Cardiac muscle cell (in vitro differentiated cells and primary cell): ENCODE results near the gene POGK. TPM values are rescaled to one million over a fixed set of nuclear protein-coding genes. Genes with fewer than 3 reads are reported as not detected.
"Not testable (repeated sequence)": the region's sequence is repeated elsewhere in the genome, so short reads cannot be mapped to it uniquely, and the experiment has no call there.

Experiments used
- DNase-seq, 2 donors: peaks; one replicate each; pipeline versions ENCODE4 v3.0.0 to v3.0.0-alpha.2; 2010 to 2017; ENCODE audit warnings: low read depth in 1 of 2, low spot score in 1 of 2
- H3K27ac ChIP-seq: fragments of 200-600 bp; sonication (generic); 2 replicates; pipeline ENCODE4 v1.5.1; 2016
- H3K27me3 ChIP-seq: fragments of 200-600 bp; sonication (generic); 2 replicates; pipeline ENCODE4 v1.6.0; 2016; ENCODE audit warnings: control low read depth
- H3K36me3 ChIP-seq: fragments of 200-600 bp; sonication (generic); 2 replicates; pipeline ENCODE4 v1.5.1; 2016; ENCODE audit warnings: control low read depth
- H3K4me1 ChIP-seq: fragments of 200-600 bp; sonication (generic); 2 replicates; pipeline ENCODE4 v1.8.1; 2017; ENCODE audit warnings: low read depth, mild to moderate bottlenecking, mixed run types
- H3K4me3 ChIP-seq: fragments of 200-600 bp; sonication (generic); 2 replicates; pipeline ENCODE4 v1.5.1; 2016; ENCODE audit warnings: mild to moderate bottlenecking
- H3K9me3 ChIP-seq: fragments of 200-600 bp; sonication (generic); 2 replicates; pipeline ENCODE4 v1.5.1; 2017; ENCODE audit warnings: low read depth, mild to moderate bottlenecking, control low read depth
- CTCF ChIP-seq: IDR thresholded peaks from 2 replicates; pipeline ENCODE4 v1.5.1; 2012; ENCODE audit warnings: low read depth, mild to moderate bottlenecking, low read length
- polyA plus RNA-seq: library from polyadenylated mRNA; unstranded; fragments of >200 nt; fragmentation: Nextera tagmentation; extraction: Ambion mirVana; gene quantifications from 2 replicates; pipeline ENCODE4 v1.2.1, GENCODE V29; 2016
- total RNA-seq: library from RNA; depleted of rRNA; stranded (reverse); fragments of >200 nt; gene quantifications from 2 replicates; pipeline ENCODE4 v1.2.3, GENCODE V29; 2016

The POGK gene
- total and polyA plus RNA-seq, 2 experiments from 2014 or later: 21.7 to 39.6 TPM

DNA sequence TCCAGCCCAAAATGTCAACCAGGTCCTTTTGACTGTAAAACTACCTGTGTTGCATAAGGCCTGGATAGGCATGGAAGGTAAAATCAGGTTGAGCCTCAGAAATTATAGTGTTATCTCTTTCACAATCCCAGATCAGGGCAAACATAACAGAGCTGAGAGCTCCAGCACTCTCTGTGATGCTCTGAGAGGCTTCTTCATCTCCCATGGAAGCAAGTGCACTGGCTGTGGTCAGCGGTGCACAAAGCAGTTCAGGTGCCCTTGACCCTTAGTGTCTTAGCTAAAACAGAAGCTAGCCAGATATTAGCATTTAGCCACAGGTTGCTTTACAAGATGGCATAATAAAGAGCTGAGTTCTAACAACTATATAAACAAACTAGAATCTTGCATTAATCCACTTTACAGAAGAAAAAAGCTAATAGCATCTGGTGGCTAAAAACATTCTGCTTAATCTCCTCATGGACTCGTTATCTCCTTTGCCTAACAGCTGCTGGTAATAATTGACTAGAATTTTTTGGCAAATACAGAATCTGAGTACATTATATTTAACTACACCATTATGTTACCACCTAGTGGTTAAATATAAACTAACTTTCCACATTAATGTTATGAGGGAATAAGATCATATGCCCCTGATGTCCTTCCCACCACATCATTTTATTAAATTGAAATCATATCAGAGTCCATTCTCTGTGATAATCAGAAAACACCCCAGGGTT is 25.6 kb upstream of the POGK start:
- no peak for DNase-seq
- Histone ChIP-seq H3K4me1 (no peaks in the 10 kb centered on the region), H3K27me3 (no peaks in the 10 kb centered on the region), H3K9me3 (no peaks in the 10 kb centered on the region), H3K36me3 (no peaks in the 10 kb centered on the region), H3K27ac (no peak overlapping the region), H3K4me3 (no peak overlapping the region)
- TF ChIP-seq CTCF: no peak

DNA sequence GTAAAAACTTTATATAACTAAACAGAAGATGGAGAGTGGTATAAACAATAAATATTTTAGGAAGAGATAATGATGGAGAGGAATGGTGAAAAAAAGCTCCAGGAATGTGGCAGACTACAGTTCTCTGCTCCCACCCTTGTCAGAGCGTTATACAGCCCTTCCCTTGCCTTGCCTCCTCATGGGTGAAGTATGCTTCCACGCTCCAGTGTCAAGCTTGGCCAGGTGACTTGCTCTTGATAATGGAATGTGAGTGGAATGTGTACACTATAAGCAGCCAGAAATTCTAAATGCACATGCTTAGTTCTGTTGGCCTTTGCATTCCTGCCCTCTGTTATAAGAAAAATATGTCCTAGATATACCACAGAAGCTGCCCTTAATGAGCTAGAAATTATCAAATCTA is 24.7 kb upstream of the POGK start:
- Histone ChIP-seq H3K9me3 (no peaks in the 10 kb centered on the region), H3K4me3 (no peak overlapping the region), H3K27me3 (no peaks in the 10 kb centered on the region), H3K4me1 (no peaks in the 10 kb centered on the region), H3K27ac (no peak overlapping the region), H3K36me3 (no peaks in the 10 kb centered on the region)
- no peak for TF ChIP-seq CTCF
- DNase-seq: peak in 1 of 2 donors; percentile 42

DNA sequence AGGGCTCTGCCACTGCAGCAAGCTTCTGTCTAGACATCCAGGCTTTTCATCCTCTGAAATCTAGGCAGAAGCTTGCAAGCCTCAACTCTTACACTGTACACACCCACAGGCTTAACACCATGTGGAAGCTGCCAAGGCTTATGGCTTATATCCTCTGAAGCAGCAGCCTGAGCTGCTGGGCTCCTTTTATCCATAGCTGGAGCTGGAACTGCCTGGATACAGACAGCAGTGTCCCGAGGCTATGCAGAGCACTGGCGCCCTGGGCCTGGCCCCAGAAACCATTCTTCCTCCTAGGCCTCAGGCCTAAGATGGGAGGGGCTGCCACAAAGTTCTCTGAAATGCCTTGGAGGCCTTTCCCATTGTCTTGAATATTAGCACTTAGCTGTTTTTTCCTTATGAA is 19.3 kb upstream of the POGK start:
- no peak for TF ChIP-seq CTCF
- DNase-seq: no peak
- Histone ChIP-seq H3K36me3 (no peaks in the 10 kb centered on the region), H3K4me3 (no peak overlapping the region), H3K9me3 (no peaks in the 10 kb centered on the region), H3K27me3 (no peaks in the 10 kb centered on the region), H3K27ac (no peak overlapping the region), H3K4me1 (no peaks in the 10 kb centered on the region)

GRCh38 chr1:166822385-166822784 is 16.9 kb upstream of the POGK start:
- DNase-seq: no peak
- Histone ChIP-seq H3K4me3 (no peak overlapping the region), H3K4me1 (no peaks in the 10 kb centered on the region), H3K36me3 (no peaks in the 10 kb centered on the region), H3K27ac (no peak overlapping the region), H3K27me3 (no peaks in the 10 kb centered on the region), H3K9me3 (no peaks in the 10 kb centered on the region)
- TF ChIP-seq CTCF: peak; percentile 27

GRCh38 chr1:166827426-166827825 is 11.8 kb upstream of the POGK start:
- H3K27me3 ChIP-seq: no peaks in the 10 kb centered on the region
- no peak overlapping the region for H3K4me3 ChIP-seq
- no peak for DNase-seq
- no peaks in the 10 kb centered on the region for H3K9me3 ChIP-seq
- no peaks in the 10 kb centered on the region for H3K4me1 ChIP-seq
- no peak for TF ChIP-seq CTCF
- no peaks in the 10 kb centered on the region for H3K36me3 ChIP-seq
- H3K27ac ChIP-seq: no peak overlapping the region

GRCh38 chr1:166829762-166830161 is 9.5 kb upstream of the POGK start:
- not testable (repeated sequence) for DNase-seq, H3K27me3 ChIP-seq, H3K4me3 ChIP-seq, H3K4me1 ChIP-seq, H3K27ac ChIP-seq, H3K36me3 ChIP-seq, H3K9me3 ChIP-seq
